DND-41 (cell line): ENCODE data around the gene CAD.

Experiments used
- CTCF ChIP-seq: IDR thresholded peaks from 2 replicates; pipeline ENCODE4 v1.5.1; 2012; ENCODE audit warnings: borderline replicate concordance, low read length, moderate library complexity, mild to moderate bottlenecking; ENCODE audit not compliant: poor library complexity, severe bottlenecking; ENCODE audit errors: extremely low read depth
- EZH2 ChIP-seq: IDR thresholded peaks from 3 replicates; pipeline ENCODE4 v1.6.1; 2012; ENCODE audit warnings: borderline replicate concordance, low read depth, mild to moderate bottlenecking, moderate library complexity, low read length, inconsistent platforms; ENCODE audit not compliant: severe bottlenecking

GRCh38 chr2:27281442-27281841 lies 64.3 kb downstream of the CAD start:
- TF ChIP-seq CTCF: no peak
- TF ChIP-seq EZH2: no peak
